Subcutaneous abdominal adipose tissue (tissue), 5 donors: ENCODE data around the gene ZC3H14.
"Not testable (repeated sequence)": the region's sequence is repeated elsewhere in the genome, so short reads cannot be mapped to it uniquely, and the experiment has no call there.

Source experiments
- H3K27ac ChIP-seq: one replicate; pipeline ENCODE4 v1.7.0; 2013; ENCODE audit warnings: low read depth, mild to moderate bottlenecking, inconsistent platforms, low read length, moderate library complexity
- H3K27me3 ChIP-seq, 5 donors: one replicate each; pipeline ENCODE4 v1.7.0; 2013; ENCODE audit warnings: low read length in 5 of 5, inconsistent platforms in 1 of 5; ENCODE audit not compliant: control insufficient read depth in 5 of 5, insufficient read depth in 4 of 5
- H3K36me3 ChIP-seq, 5 donors: one replicate each; pipeline ENCODE4 v1.7.0; 2013; ENCODE audit warnings: low read length in 5 of 5; ENCODE audit not compliant: control insufficient read depth in 5 of 5, insufficient read depth in 5 of 5
- H3K4me1 ChIP-seq, 5 donors: one replicate each; pipeline ENCODE4 v1.7.0; 2013; ENCODE audit warnings: low read length in 5 of 5, mild to moderate bottlenecking in 3 of 5, moderate library complexity in 1 of 5; ENCODE audit not compliant: control insufficient read depth in 5 of 5, insufficient read depth in 5 of 5
- H3K4me3 ChIP-seq, 5 donors: one replicate each; pipeline ENCODE4 v1.7.0; 2013; ENCODE audit warnings: low read length in 5 of 5, low read depth in 1 of 5
- H3K9ac ChIP-seq, 5 donors: one replicate each; pipeline ENCODE4 v1.7.0; 2013; ENCODE audit warnings: low read length in 5 of 5, mild to moderate bottlenecking in 4 of 5, moderate library complexity in 3 of 5
- H3K9me3 ChIP-seq, 5 donors: one replicate each; pipeline ENCODE4 v1.7.0; 2013; ENCODE audit warnings: low read length in 5 of 5; ENCODE audit not compliant: control insufficient read depth in 5 of 5
- donor health status: healthy.
- donor health status: healthy.
- donor health status: healthy.
- donor health status: healthy.
- donor health status: healthy.

The ZC3H14 gene

DNA sequence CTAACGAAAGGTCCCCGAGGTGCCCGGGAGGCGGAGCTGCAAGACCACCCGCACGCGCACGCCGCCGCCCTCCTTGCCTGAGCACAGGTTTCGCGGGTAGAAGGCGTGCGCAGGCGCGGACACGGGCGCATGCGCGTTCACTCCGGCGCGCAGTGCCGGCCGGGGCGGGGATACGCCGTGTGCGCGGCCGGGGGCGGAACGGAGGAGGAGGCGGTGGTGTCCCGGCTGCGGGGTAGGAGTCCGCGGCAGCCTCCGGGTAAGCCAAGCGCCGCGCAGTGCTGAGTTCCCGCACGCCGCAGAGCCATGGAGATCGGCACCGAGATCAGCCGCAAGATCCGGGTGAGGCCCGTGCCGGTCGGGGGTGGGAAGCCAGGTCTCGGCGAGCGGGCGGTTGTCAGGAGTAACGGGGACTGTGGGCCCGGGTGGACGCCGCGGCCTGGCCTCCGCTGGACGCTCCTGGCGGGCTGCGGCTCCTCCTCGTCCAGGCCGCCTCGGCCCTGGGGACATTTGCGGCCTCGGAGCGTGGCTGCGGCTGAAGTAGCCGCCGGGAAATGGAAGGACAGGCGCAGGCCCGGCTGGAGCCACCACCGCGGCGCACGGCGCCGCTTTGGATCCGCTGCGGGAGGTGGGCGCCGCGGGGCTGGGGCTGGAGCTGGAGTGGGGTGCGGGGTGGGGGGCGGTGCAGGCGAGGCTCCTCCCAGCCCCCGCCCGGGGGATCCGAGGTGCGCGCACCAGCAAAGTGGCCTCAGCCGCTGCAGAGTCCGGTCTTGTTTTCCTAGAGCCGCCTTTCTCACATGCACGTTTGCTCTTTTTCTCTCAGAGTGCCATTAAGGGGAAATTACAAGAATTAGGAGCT, at the start of gene ZC3H14:
TSS of gene ZC3H14 (plus strand) at position 207 of the 856 bp plus-strand sequence. CDS start at position 304, 97 bp downstream.
- Histone ChIP-seq H3K27me3 (no peaks in the 10 kb centered on the region), H3K4me1 (peaks cover 2 to 19% (median 17%) of the 10 kb centered on the region in 5 donors), H3K9me3 (no peaks in the 10 kb centered on the region), H3K36me3 (peaks cover 2 to 3% (median 3%) of the 10 kb centered on the region in 5 donors), H3K4me3 (peak within 1 kb of the TSS; percentile 71 to 98 (median 92)), H3K27ac (peak within 1 kb of the TSS; percentile 88), H3K9ac (peak within 1 kb of the TSS; percentile 6 to 93 (median 90))

- Histone ChIP-seq H3K27me3 (no peaks in the 10 kb centered on the region), H3K9me3 (no peaks in the 10 kb centered on the region), H3K9ac (no peak overlapping the region), H3K4me1 (peaks cover 0 to 2% (median 0%) of the 10 kb centered on the region in 5 donors), H3K4me3 (no peak overlapping the region), H3K27ac (no peak overlapping the region), H3K36me3 (peaks cover 14 to 19% (median 16%) of the 10 kb centered on the region in 5 donors)
Observed at GRCh38 chr14:88515499-88516221, 47.2 kb upstream of the ZC3H14 start.

GRCh38 chr14:88516861-88517357, 45.9 kb upstream of the ZC3H14 start:
- Histone ChIP-seq H3K4me3 (no peak overlapping the region), H3K27ac (no peak overlapping the region), H3K9ac (no peak overlapping the region), H3K36me3 (peaks cover 14 to 19% (median 16%) of the 10 kb centered on the region in 5 donors), H3K9me3 (no peaks in the 10 kb centered on the region), H3K4me1 (peaks cover 0 to 2% (median 0%) of the 10 kb centered on the region in 5 donors), H3K27me3 (no peaks in the 10 kb centered on the region)

DNA sequence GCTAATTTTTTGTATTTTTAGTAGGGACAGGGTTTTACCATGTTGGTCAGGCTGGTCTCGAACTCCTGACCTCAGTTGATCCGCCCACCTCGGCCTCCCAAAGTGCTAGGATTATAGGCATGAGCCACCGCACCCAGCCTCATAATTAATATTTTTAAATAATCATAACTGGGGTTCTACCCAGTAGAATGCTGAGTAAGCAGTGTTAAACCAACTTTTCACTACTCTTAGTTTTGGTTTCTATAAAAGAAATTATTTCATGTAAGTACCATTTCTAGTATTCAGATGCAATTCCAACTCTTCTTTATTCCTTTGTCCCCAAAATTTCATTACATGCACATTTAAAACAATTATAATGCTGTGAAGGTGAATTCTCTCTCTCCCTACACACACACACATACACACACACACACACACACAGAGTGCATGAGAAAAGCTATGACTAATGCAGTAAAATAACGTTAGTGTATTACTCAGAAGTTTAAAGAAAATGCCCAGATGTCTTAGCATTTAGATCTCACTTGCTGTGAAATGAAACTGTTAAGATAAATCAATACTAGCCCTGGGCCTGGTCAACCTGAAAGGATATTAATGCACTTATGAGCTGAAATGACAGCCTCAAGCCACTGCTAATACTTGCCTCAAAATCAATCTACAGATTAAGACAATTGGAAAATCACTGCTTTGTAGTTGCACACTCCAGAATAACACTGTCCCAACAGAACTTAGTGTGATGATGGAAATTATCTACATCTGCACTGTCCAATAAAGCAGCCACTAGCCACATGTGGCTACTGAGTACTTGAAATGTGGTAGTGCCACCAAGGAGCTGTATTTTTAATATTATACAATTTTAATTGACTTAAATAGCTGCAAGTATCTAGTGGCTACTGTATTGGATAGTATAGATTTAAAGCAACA, 44.0 kb upstream of the ZC3H14 start:
- Histone ChIP-seq H3K9ac (no peak overlapping the region), H3K36me3 (peaks cover 11 to 19% (median 14%) of the 10 kb centered on the region in 5 donors), H3K4me1 (peaks cover 0 to 2% (median 0%) of the 10 kb centered on the region in 5 donors), H3K4me3 (no peak overlapping the region), H3K9me3 (peaks cover 0 to 5% (median 0%) of the 10 kb centered on the region in 5 donors), H3K27me3 (no peaks in the 10 kb centered on the region), H3K27ac (no peak overlapping the region)

- peaks cover 0 to 2% (median 0%) of the 10 kb centered on the region in 5 donors for H3K4me1 ChIP-seq
- no peak overlapping the region for H3K9ac ChIP-seq
- no peak overlapping the region for H3K27ac ChIP-seq
- H3K36me3 ChIP-seq = peaks cover 9 to 14% (median 13%) of the 10 kb centered on the region in 5 donors
- no peaks in the 10 kb centered on the region for H3K27me3 ChIP-seq
- H3K4me3 ChIP-seq = no peak overlapping the region
- peaks cover 0 to 5% (median 0%) of the 10 kb centered on the region in 5 donors for H3K9me3 ChIP-seq
Observed at GRCh38 chr14:88519907-88520306, 42.9 kb upstream of the ZC3H14 start.

DNA sequence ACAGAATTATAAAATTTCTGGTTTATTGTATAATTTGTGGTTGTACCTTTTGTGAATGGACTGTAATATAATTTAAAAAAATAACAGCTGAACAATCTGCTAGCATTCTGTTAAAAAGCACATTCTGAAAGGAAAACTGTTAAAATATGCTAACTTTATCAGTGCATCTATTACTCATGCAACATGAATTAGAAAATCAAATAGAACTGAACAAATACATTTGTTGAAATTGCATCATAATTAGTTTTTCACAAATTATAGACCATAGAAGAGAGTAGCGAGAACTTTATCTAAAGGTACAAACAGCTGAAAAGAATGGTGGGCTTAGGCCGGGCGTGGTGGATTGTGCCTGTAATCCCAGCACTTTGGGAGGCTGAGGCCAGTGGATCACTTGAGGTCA, 41.0 kb upstream of the ZC3H14 start:
- no peak overlapping the region for H3K4me3 ChIP-seq
- H3K27me3 ChIP-seq = no peaks in the 10 kb centered on the region
- H3K9ac ChIP-seq = no peak overlapping the region
- H3K4me1 ChIP-seq = peaks cover 0 to 2% (median 0%) of the 10 kb centered on the region in 5 donors
- no peak overlapping the region for H3K27ac ChIP-seq
- H3K36me3 ChIP-seq = peaks cover 0 to 6% (median 1%) of the 10 kb centered on the region in 5 donors
- H3K9me3 ChIP-seq = peaks cover 0 to 5% (median 0%) of the 10 kb centered on the region in 5 donors

DNA sequence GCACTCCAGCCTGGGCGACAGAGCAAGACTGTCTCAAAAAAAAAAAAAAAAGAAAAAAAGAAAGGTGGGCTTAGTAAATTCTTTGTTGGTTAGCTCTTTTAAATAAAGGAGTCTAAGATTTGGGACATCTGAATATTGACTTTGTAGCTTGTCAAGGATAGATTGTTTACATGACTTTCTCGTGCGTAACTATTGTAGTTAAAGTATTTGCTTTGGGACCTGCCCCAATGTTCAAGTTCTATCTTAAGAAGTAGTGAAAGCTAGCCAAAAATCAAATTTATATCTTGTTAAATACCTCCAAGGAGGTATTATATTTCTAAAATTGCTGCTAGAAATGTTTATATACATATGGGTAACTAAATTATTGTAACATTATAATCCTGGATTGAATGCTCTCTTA, 40.4 kb upstream of the ZC3H14 start:
- peaks cover 0 to 5% (median 0%) of the 10 kb centered on the region in 5 donors for H3K36me3 ChIP-seq
- H3K9ac ChIP-seq = no peak overlapping the region
- H3K4me1 ChIP-seq = no peaks in the 10 kb centered on the region
- no peaks in the 10 kb centered on the region for H3K27me3 ChIP-seq
- peaks cover 0 to 5% (median 0%) of the 10 kb centered on the region in 5 donors for H3K9me3 ChIP-seq
- H3K4me3 ChIP-seq = no peak overlapping the region
- no peak overlapping the region for H3K27ac ChIP-seq

DNA sequence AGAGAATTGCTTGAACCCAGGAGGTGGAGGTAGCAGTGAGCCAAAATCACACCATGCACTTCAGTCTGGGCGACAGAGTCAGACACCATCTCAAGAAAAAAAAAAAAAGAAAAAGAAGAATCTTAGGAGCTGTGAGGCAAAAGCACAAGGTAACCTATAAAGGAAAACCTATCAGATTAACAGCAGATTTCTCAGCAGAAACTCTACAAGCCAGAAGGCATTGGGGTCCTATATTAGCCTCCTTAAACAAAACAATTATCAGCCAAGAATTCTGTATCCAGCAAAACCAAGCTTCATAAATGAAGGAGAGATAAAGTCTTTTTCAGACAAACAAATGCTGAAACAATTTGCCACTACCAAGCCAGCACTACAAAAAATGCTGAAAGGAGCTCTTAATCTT, 32.9 kb upstream of the ZC3H14 start:
- not testable (repeated sequence) for H3K4me1 ChIP-seq, H3K9me3 ChIP-seq, H3K27me3 ChIP-seq, H3K9ac ChIP-seq, H3K27ac ChIP-seq, H3K4me3 ChIP-seq, H3K36me3 ChIP-seq

GRCh38 chr14:88533064-88533602, 29.7 kb upstream of the ZC3H14 start:
- Histone ChIP-seq H3K27me3 (no peaks in the 10 kb centered on the region), H3K9me3 (peaks cover 0 to 5% (median 0%) of the 10 kb centered on the region in 5 donors), H3K4me3 (no peak overlapping the region), H3K27ac (no peak overlapping the region), H3K9ac (no peak overlapping the region), H3K36me3 (peaks cover 0 to 9% (median 3%) of the 10 kb centered on the region in 5 donors), H3K4me1 (peaks cover 2 to 24% (median 19%) of the 10 kb centered on the region in 5 donors)
